ENCODE data around the gene OPN3.
"Not testable (repeated sequence)": the region's sequence is repeated elsewhere in the genome, so short reads cannot be mapped to it uniquely, and the experiment has no call there.

Gene OPN3

GRCh38 chr1:241666419-241666818 lies 26.2 kb upstream of the OPN3 start:
- H3K27me3 Mint-ChIP-seq (ENCODE audit: low read depth, poor library complexity), result no peaks in the 10 kb centered on the region
- TF ChIP-seq, protein P1, sequence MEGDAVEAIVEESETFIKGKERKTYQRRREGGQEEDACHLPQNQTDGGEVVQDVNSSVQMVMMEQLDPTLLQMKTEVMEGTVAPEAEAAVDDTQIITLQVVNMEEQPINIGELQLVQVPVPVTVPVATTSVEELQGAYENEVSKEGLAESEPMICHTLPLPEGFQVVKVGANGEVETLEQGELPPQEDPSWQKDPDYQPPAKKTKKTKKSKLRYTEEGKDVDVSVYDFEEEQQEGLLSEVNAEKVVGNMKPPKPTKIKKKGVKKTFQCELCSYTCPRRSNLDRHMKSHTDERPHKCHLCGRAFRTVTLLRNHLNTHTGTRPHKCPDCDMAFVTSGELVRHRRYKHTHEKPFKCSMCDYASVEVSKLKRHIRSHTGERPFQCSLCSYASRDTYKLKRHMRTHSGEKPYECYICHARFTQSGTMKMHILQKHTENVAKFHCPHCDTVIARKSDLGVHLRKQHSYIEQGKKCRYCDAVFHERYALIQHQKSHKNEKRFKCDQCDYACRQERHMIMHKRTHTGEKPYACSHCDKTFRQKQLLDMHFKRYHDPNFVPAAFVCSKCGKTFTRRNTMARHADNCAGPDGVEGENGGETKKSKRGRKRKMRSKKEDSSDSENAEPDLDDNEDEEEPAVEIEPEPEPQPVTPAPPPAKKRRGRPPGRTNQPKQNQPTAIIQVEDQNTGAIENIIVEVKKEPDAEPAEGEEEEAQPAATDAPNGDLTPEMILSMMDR (IDR thresholded peaks at IDR 0.05), result no peak
- H3K36me3 Mint-ChIP-seq (ENCODE audit: low read depth), result no peaks in the 10 kb centered on the region
- no peaks in the 10 kb centered on the region for H3K9me3 Mint-ChIP-seq
- H3K27ac Mint-ChIP-seq, result no peak overlapping the region
- no peak overlapping the region for H3K4me3 Mint-ChIP-seq
- DNase-seq, result no peak
- H3K4me1 Mint-ChIP-seq, result no peaks in the 10 kb centered on the region

DNA sequence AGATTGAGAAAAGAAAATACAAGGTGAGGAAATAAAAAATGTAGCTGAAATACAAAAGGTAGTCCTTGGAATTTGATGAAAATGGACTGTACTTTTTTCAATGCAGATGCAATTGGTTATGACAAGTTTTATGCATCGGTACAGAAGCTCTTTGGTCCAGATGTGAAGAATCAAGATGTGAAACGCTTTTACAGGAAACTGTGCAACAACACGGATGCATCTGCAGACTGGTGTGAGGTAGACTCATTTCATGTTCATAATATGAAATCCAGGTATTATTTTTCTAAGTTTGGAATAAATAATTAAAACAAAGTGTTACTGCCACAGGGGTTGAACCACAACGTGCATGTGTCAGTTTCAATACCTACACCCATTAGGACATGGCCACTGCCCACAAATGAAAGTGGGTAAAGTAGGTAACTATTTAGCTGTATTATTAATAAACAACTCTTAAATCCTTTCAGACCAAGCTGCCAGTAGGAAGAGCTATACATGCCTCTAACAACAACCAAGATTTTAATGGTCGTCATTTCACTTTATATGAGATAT lies 20.3 kb upstream of the OPN3 start:
- no peak overlapping the region for H3K4me3 Mint-ChIP-seq
- no peak for DNase-seq
- no peaks in the 10 kb centered on the region for H3K4me1 Mint-ChIP-seq
- TF ChIP-seq, protein P1 (IDR thresholded peaks at IDR 0.05), result no peak
- peaks cover 4% of the 10 kb centered on the region for H3K27me3 Mint-ChIP-seq (ENCODE audit: low read depth, poor library complexity)
- no peaks in the 10 kb centered on the region for H3K36me3 Mint-ChIP-seq (ENCODE audit: low read depth)
- H3K27ac Mint-ChIP-seq, result no peak overlapping the region
- no peaks in the 10 kb centered on the region for H3K9me3 Mint-ChIP-seq

GRCh38 chr1:241659016-241659415 lies 18.8 kb upstream of the OPN3 start:
- H3K4me3 Mint-ChIP-seq, result not testable (repeated sequence)

DNA sequence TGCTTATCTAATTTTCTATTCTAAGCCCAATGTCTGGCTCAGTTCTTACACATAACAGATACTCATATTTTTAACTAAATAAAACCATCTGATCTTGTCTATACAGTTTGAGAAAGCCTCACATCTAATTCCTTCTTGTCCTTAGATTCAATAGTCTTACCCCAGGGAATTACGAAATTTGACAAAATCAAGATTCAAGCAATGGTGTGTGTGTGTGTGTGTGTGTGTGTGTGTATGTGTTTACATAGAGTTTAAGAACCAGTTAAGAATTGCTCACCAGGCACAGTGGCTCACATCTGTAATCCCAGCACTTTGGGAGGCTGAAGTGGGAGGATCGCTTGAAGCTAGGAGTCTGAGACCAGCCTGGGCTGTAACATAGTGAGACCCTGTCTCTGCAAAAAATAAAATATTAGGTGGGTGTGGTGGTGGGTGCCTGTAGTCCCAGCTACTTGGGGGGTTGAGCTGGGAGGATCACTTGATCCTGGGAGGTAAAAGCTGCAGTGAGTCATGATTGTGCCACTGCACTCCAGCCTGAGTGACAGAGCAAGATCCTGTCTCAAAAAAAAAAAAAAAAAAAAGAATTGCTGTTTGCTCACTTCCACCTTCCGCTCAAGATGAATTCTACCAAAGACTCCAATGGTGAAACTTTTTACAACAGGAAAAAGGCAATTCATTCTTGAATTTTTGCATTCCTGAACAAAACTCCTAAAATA lies 18.1 kb upstream of the OPN3 start:
- Mint-ChIP-seq H3K27ac (no peak overlapping the region), H3K27me3 (ENCODE audit: low read depth, poor library complexity) (peaks cover 4% of the 10 kb centered on the region), H3K36me3 (ENCODE audit: low read depth) (no peaks in the 10 kb centered on the region), H3K4me1 (no peaks in the 10 kb centered on the region), H3K4me3 (no peak overlapping the region), H3K9me3 (peaks cover 3% of the 10 kb centered on the region)
- TF ChIP-seq, protein P1 (IDR thresholded peaks at IDR 0.05), result no peak
- no peak for DNase-seq

More at GRCh38 chr1:241659016-241659415, 18.8 kb upstream of the OPN3 start:
- H3K27ac Mint-ChIP-seq; H3K9me3 Mint-ChIP-seq; H3K27me3 Mint-ChIP-seq (ENCODE audit: low read depth, poor library complexity); H3K36me3 Mint-ChIP-seq (ENCODE audit: low read depth); H3K4me1 Mint-ChIP-seq; DNase-seq: not testable (repeated sequence)

GRCh38 chr1:241654641-241655040 lies 14.5 kb upstream of the OPN3 start:
- no peak for DNase-seq
- H3K27ac Mint-ChIP-seq, result no peak overlapping the region
- H3K4me3 Mint-ChIP-seq, result no peak overlapping the region
- H3K27me3 Mint-ChIP-seq (ENCODE audit: low read depth, poor library complexity), result peaks cover 4% of the 10 kb centered on the region
- no peaks in the 10 kb centered on the region for H3K4me1 Mint-ChIP-seq
- TF ChIP-seq, protein P1 (IDR thresholded peaks at IDR 0.05), result no peak
- H3K9me3 Mint-ChIP-seq, result peaks cover 3% of the 10 kb centered on the region
- H3K36me3 Mint-ChIP-seq (ENCODE audit: low read depth), result no peaks in the 10 kb centered on the region

GRCh38 chr1:241654019-241654418 lies 13.8 kb upstream of the OPN3 start:
- TF ChIP-seq, protein P1 (IDR thresholded peaks at IDR 0.05), result no peak
- Mint-ChIP-seq H3K36me3 (ENCODE audit: low read depth) (no peaks in the 10 kb centered on the region), H3K27me3 (ENCODE audit: low read depth, poor library complexity) (peaks cover 4% of the 10 kb centered on the region), H3K4me3 (no peak overlapping the region), H3K4me1 (no peaks in the 10 kb centered on the region), H3K9me3 (peaks cover 3% of the 10 kb centered on the region), H3K27ac (no peak overlapping the region)
- no peak for DNase-seq

Measured in nephron progenitor cell (in vitro differentiated cells).